SK-N-MC (cell line): Measurements from ENCODE around the gene CEACAM6.
"Not testable (repeated sequence)": the region's sequence is repeated elsewhere in the genome, so short reads cannot be mapped to it uniquely, and the experiment has no call there.

Experiments
- DNase-seq: peaks from one replicate; pipeline ENCODE4 v3.0.0-alpha.2; 2011; ENCODE audit warnings: low read depth, low spot score
- H3K27ac ChIP-seq: fragments of 200-600 bp; sonication (generic); 2 replicates; pipeline ENCODE4 v1.5.1; 2016; ENCODE audit warnings: mixed run types
- H3K36me3 ChIP-seq: fragments of 200-600 bp; sonication (generic); 2 replicates; pipeline ENCODE4 v1.6.1; 2017; ENCODE audit warnings: antibody characterized with exemption, low read length, mixed read lengths; ENCODE audit not compliant: insufficient read depth
- H3K4me3 ChIP-seq: fragments of 200-600 bp; sonication (generic); 2 replicates; pipeline ENCODE4 v1.5.1; 2016
- H3K9ac ChIP-seq: fragments of 200-600 bp; sonication (generic); 2 replicates; pipeline ENCODE4 v1.8.0; 2017; ENCODE audit warnings: mixed run types, mixed read lengths; ENCODE audit not compliant: insufficient read length
- H3K9me3 ChIP-seq: fragments of 200-600 bp; sonication (generic); 2 replicates; pipeline ENCODE4 v1.6.1; 2017; ENCODE audit warnings: low read depth, mild to moderate bottlenecking, antibody characterized with exemption, low read length, moderate library complexity, mixed read lengths
- EZH2 ChIP-seq: fragments of 200-600 bp; sonication (generic); IDR thresholded peaks from one replicate; pipeline ENCODE4 v1.6.1; 2017; ENCODE audit warnings: antibody characterized with exemption
- FOXP2 ChIP-seq: optimal IDR thresholded peaks from 2 replicates; pipeline ENCODE3; 2011; ENCODE audit warnings: mild to moderate bottlenecking, moderate library complexity; ENCODE audit not compliant: insufficient read depth; ENCODE audit errors: extremely low read length, control extremely low read depth
- POLR2AphosphoS5 ChIP-seq: IDR thresholded peaks from 2 replicates; pipeline ENCODE4 v1.6.1; 2012; ENCODE audit warnings: mild to moderate bottlenecking, low read depth, low read length, borderline replicate concordance

The CEACAM6 gene

DNA sequence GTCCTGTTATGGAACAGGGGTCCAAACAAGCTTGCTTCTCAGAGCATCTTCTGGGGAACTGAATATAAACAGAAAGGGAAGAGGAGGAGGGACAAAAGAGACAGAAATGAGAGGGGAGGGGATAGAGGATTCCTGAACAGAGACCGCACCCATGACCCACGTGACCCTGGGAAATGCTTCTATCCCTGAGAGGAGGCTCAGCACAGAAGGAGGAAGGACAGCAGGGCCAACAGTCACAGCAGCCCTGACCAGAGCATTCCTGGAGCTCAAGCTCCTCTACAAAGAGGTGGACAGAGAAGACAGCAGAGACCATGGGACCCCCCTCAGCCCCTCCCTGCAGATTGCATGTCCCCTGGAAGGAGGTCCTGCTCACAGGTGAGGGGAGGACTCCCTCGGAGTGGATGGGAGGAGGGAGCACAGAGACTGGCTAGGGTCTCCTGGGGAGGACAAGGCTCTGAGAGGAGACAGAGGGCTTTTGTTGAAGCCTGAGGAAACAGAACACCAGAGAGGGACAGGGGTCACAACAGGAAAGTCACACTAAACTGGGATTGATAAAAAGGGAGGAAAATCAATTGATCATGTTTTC lies at the start of gene CEACAM6:
CEACAM6 (plus strand) TSS at position 203 of the 586 bp plus-strand sequence; CDS start at position 312, 109 bp downstream.
- Histone ChIP-seq H3K9ac (no peak within 1 kb of the TSS), H3K9me3 (no peaks in the 10 kb centered on the region), H3K27ac (no peak within 1 kb of the TSS), H3K36me3 (no peaks in the 10 kb centered on the region), H3K4me3 (no peak within 1 kb of the TSS)
- DNase-seq, result no peak
- TF ChIP-seq EZH2 (no peak), POLR2AphosphoS5 (no peak), FOXP2 (no peak)

DNA sequence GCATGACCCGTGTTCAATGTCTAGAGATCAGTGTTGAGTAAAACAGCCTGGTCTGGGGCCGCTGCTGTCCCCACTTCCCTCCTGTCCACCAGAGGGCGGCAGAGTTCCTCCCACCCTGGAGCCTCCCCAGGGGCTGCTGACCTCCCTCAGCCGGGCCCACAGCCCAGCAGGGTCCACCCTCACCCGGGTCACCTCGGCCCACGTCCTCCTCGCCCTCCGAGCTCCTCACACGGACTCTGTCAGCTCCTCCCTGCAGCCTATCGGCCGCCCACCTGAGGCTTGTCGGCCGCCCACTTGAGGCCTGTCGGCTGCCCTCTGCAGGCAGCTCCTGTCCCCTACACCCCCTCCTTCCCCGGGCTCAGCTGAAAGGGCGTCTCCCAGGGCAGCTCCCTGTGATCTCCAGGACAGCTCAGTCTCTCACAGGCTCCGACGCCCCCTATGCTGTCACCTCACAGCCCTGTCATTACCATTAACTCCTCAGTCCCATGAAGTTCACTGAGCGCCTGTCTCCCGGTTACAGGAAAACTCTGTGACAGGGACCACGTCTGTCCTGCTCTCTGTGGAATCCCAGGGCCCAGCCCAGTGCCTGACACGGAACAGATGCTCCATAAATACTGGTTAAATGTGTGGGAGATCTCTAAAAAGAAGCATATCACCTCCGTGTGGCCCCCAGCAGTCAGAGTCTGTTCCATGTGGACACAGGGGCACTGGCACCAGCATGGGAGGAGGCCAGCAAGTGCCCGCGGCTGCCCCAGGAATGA lies 48.4 kb upstream of the CEACAM6 start:
- Histone ChIP-seq H3K9me3 (no peaks in the 10 kb centered on the region), H3K9ac (no peak overlapping the region), H3K4me3 (no peak overlapping the region), H3K36me3 (no peaks in the 10 kb centered on the region), H3K27ac (no peak overlapping the region)
- no peak for TF ChIP-seq EZH2
- no peak for DNase-seq

- H3K36me3 ChIP-seq, result no peaks in the 10 kb centered on the region
- no peak overlapping the region for H3K27ac ChIP-seq
- TF ChIP-seq POLR2AphosphoS5 (no peak), EZH2 (no peak), FOXP2 (no peak)
- no peak for DNase-seq
- no peak overlapping the region for H3K4me3 ChIP-seq
- H3K9ac ChIP-seq, result no peak overlapping the region
- H3K9me3 ChIP-seq, result no peaks in the 10 kb centered on the region
Observed at GRCh38 chr19:41707502-41707812, 47.9 kb upstream of the CEACAM6 start.

GRCh38 chr19:41707871-41708371 lies 47.4 kb upstream of the CEACAM6 start:
- TF ChIP-seq FOXP2 (no peak), POLR2AphosphoS5 (no peak), EZH2 (no peak)

GRCh38 chr19:41708481-41708880 lies 46.8 kb upstream of the CEACAM6 start, which contains the start of gene CEACAM5:
Gene CEACAM5, plus strand, starts transcription at chr19:41708626. Its CDS starts 106 bp downstream, at chr19:41708732.
- no peaks in the 10 kb centered on the region for H3K36me3 ChIP-seq
- H3K4me3 ChIP-seq, result no peak within 1 kb of the TSS
- no peak for TF ChIP-seq POLR2AphosphoS5
- H3K9ac ChIP-seq, result no peak within 1 kb of the TSS
- no peak within 1 kb of the TSS for H3K27ac ChIP-seq
- H3K9me3 ChIP-seq, result no peaks in the 10 kb centered on the region
- no peak for DNase-seq

More at GRCh38 chr19:41707871-41708371, 47.4 kb upstream of the CEACAM6 start:
- no peak overlapping the region for H3K27ac ChIP-seq
- no peak overlapping the region for H3K4me3 ChIP-seq
- H3K9ac ChIP-seq, result no peak overlapping the region
- H3K36me3 ChIP-seq, result no peaks in the 10 kb centered on the region
- DNase-seq, result no peak
- H3K9me3 ChIP-seq, result no peaks in the 10 kb centered on the region

GRCh38 chr19:41709516-41709915 lies 45.8 kb upstream of the CEACAM6 start:
- H3K9me3 ChIP-seq, H3K4me3 ChIP-seq, DNase-seq, H3K27ac ChIP-seq, H3K36me3 ChIP-seq, H3K9ac ChIP-seq: not testable (repeated sequence)

GRCh38 chr19:41709951-41710645 lies 45.2 kb upstream of the CEACAM6 start:
- DNase-seq, result no peak
- no peak overlapping the region for H3K4me3 ChIP-seq
- H3K9ac ChIP-seq, result no peak overlapping the region
- no peaks in the 10 kb centered on the region for H3K36me3 ChIP-seq
- H3K27ac ChIP-seq, result no peak overlapping the region
- no peaks in the 10 kb centered on the region for H3K9me3 ChIP-seq
- TF ChIP-seq EZH2 (no peak), POLR2AphosphoS5 (no peak), FOXP2 (no peak)

GRCh38 chr19:41711376-41712261 lies 43.7 kb upstream of the CEACAM6 start:
- Histone ChIP-seq H3K27ac (no peak overlapping the region), H3K36me3 (no peaks in the 10 kb centered on the region), H3K4me3 (no peak overlapping the region), H3K9ac (no peak overlapping the region), H3K9me3 (no peaks in the 10 kb centered on the region)
- TF ChIP-seq FOXP2 (no peak), POLR2AphosphoS5 (no peak), EZH2 (no peak)
- no peak for DNase-seq
